ENCODE results near the gene EGFL7. TPM values are rescaled to one million over a fixed set of nuclear protein-coding genes. Genes with fewer than 3 reads are reported as not detected.
"Not testable (repeated sequence)": the region's sequence is repeated elsewhere in the genome, so short reads cannot be mapped to it uniquely, and the experiment has no call there.

EGFL7 gene
- total and polyA plus RNA-seq, 9 donors, result 56.8 to 95.9 (median 63.7) TPM

GRCh38 chr9:136630662-136630992 is 32.1 kb upstream of the EGFL7 start:
- Histone ChIP-seq H3K27me3 (ENCODE audit: control insufficient read depth, insufficient read depth, low read length) (no peaks in the 10 kb centered on the region), H3K27ac (ENCODE audit: low read length) (no peak overlapping the region), H3K9me3 (replicated peaks; ENCODE audit: control insufficient read depth, low read depth, low read length) (no peaks in the 10 kb centered on the region), H3K4me1 (ENCODE audit: control insufficient read depth, insufficient read depth, low read length) (peaks cover 64% of the 10 kb centered on the region), H3K36me3 (ENCODE audit: control insufficient read depth, insufficient read depth, low read length) (no peaks in the 10 kb centered on the region), H3K4me3 (ENCODE audit: low read length) (no peak overlapping the region)
- 69% methylated on average over 11 of the region's 12 CpGs for WGBS (ENCODE audit: insufficient coverage)
- DNase-seq, result no peak

GRCh38 chr9:136631038-136632000 is 31.4 kb upstream of the EGFL7 start:
- no peak overlapping the region for H3K4me3 ChIP-seq (ENCODE audit: low read length)
- no peaks in the 10 kb centered on the region for H3K27me3 ChIP-seq (ENCODE audit: control insufficient read depth, insufficient read depth, low read length)
- 68% methylated on average over 24 of the region's 31 CpGs for WGBS (ENCODE audit: insufficient coverage)
- H3K27ac ChIP-seq (ENCODE audit: low read length), result no peak overlapping the region
- DNase-seq, result peak; percentile 87
- no peaks in the 10 kb centered on the region for H3K36me3 ChIP-seq (ENCODE audit: control insufficient read depth, insufficient read depth, low read length)
- H3K4me1 ChIP-seq (ENCODE audit: control insufficient read depth, insufficient read depth, low read length), result peaks cover 57% of the 10 kb centered on the region
- H3K9me3 ChIP-seq (replicated peaks; ENCODE audit: control insufficient read depth, low read depth, low read length), result no peaks in the 10 kb centered on the region

- not testable (repeated sequence) for DNase-seq; H3K36me3 ChIP-seq (ENCODE audit: control insufficient read depth, insufficient read depth, low read length); H3K4me3 ChIP-seq (ENCODE audit: low read length); H3K27me3 ChIP-seq (ENCODE audit: control insufficient read depth, insufficient read depth, low read length); H3K27ac ChIP-seq (ENCODE audit: low read length); H3K9me3 ChIP-seq (replicated peaks; ENCODE audit: control insufficient read depth, low read depth, low read length)
- H3K4me1 ChIP-seq (ENCODE audit: control insufficient read depth, insufficient read depth, low read length), result peaks cover 50% of the 10 kb centered on the region
- WGBS (ENCODE audit: insufficient coverage), result no CpG with 5 or more reads among the region's 13 CpGs
These were observed 30.6 kb upstream of the EGFL7 start for GRCh38 chr9:136632072-136632471.

DNA sequence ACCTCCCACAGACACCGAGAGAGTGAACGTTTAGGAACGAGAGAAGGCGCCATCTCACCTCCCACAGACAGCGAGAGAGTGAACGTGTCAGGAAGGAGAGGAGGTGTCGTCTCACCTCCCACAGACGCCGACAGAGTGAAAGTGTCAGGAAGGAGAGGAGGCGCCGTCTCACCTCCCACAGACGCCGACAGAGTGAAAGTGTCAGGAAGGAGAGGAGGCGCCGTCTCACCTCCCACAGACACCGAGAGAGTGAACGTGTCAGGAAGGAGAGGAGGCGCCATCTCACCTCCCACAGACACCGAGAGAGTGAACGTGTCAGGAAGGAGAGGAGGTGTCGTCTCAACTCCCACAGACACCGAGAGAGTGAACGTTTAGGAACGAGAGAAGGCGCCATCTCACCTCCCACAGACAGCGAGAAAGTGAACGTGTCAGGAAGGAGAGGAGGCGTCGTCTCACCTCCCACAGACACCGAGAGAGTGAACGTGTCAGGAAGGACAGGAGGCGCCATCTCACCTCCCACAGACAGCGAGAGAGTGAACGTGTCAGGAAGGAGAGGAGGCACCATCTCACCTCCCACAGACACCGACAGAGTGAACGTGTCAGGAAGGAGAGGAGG is 30.1 kb upstream of the EGFL7 start:
- H3K27me3 ChIP-seq (ENCODE audit: control insufficient read depth, insufficient read depth, low read length); H3K36me3 ChIP-seq (ENCODE audit: control insufficient read depth, insufficient read depth, low read length); DNase-seq; H3K4me3 ChIP-seq (ENCODE audit: low read length); H3K9me3 ChIP-seq (replicated peaks; ENCODE audit: control insufficient read depth, low read depth, low read length); H3K27ac ChIP-seq (ENCODE audit: low read length): not testable (repeated sequence)
- peaks cover 45% of the 10 kb centered on the region for H3K4me1 ChIP-seq (ENCODE audit: control insufficient read depth, insufficient read depth, low read length)
- WGBS (ENCODE audit: insufficient coverage), result no CpG with 5 or more reads among the region's 36 CpGs

DNA sequence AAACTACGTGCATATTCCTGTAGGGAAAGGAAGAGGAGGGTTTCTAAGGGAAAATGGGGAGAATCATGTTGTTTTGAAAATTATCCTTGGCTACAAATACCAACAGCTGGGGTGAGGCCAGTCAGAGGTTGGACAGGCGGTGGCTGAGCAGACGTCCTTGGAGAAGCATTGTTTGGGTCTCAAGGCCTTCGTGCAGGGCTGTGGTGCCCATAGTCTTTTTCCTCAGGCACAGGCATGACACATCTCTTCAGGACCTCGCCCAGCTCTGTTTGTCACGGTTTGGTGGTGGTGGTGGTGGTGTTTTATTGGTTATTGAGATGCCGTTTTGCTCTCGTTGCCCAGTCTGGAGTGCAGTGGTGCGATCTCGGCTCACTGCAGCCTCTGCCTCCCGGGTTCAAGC is 27.8 kb upstream of the EGFL7 start:
- Histone ChIP-seq H3K9me3 (replicated peaks; ENCODE audit: control insufficient read depth, low read depth, low read length) (no peaks in the 10 kb centered on the region), H3K27me3 (ENCODE audit: control insufficient read depth, insufficient read depth, low read length) (no peaks in the 10 kb centered on the region), H3K4me1 (ENCODE audit: control insufficient read depth, insufficient read depth, low read length) (peaks cover 25% of the 10 kb centered on the region), H3K4me3 (ENCODE audit: low read length) (no peak overlapping the region), H3K36me3 (ENCODE audit: control insufficient read depth, insufficient read depth, low read length) (no peaks in the 10 kb centered on the region), H3K27ac (ENCODE audit: low read length) (no peak overlapping the region)
- 53% methylated on average over 4 of the region's 11 CpGs for WGBS (ENCODE audit: insufficient coverage)
- no peak for DNase-seq

DNA sequence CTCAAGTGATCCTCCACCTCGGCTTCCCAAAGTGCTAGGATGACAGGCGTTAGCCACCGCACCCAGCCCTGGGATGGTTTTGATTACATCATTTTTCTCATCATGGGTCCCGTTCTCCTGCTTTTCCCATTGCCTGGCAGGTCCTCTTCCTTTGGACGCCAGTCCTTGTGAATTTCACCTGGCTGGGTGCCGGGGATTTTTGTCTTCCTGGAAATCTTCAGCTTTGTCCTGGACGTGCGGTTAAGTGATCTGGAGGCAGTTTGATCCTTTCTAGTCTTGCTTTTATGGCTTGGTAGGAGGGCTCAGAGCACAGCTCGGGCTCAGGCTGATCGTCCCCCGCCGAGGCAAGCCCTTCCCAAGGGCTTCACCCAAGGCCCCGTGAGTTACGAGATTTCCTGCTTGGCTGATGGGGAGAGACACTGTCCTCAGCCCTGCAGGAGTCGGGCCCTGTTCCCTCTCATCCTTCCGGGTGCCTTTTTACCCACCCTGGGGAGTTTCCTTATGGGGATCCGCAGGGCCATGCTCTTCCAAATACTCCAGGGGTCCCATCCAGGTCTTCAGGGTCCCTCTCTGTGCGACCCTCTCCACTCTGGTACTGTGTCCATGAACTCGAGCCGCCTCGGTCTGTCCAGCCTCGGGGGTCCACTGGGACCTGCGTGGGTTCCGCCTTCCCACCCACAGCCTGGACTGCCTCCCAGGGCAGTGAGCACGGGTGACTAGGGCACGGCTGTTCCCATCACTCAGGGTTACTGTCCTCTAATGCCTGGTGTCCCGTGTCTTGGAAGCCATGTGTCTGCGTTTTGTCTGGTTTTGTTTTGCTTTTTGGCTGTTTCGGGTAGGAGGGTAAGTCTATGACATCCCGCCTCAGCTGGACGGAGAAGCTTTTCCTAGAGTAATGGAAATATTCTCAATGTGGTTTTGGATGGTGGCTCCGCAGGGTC is 22.3 kb upstream of the EGFL7 start:
- 21% methylated on average over 26 of the region's 32 CpGs for WGBS (ENCODE audit: insufficient coverage)
- H3K27ac ChIP-seq (ENCODE audit: low read length), result peak overlapping the region; percentile 79
- H3K4me1 ChIP-seq (ENCODE audit: control insufficient read depth, insufficient read depth, low read length), result peaks cover 38% of the 10 kb centered on the region
- peaks cover 6% of the 10 kb centered on the region for H3K27me3 ChIP-seq (ENCODE audit: control insufficient read depth, insufficient read depth, low read length)
- H3K4me3 ChIP-seq (ENCODE audit: low read length), result no peak overlapping the region
- DNase-seq, result peak; percentile 91
- no peaks in the 10 kb centered on the region for H3K9me3 ChIP-seq (replicated peaks; ENCODE audit: control insufficient read depth, low read depth, low read length)
- H3K36me3 ChIP-seq (ENCODE audit: control insufficient read depth, insufficient read depth, low read length), result no peaks in the 10 kb centered on the region

DNA sequence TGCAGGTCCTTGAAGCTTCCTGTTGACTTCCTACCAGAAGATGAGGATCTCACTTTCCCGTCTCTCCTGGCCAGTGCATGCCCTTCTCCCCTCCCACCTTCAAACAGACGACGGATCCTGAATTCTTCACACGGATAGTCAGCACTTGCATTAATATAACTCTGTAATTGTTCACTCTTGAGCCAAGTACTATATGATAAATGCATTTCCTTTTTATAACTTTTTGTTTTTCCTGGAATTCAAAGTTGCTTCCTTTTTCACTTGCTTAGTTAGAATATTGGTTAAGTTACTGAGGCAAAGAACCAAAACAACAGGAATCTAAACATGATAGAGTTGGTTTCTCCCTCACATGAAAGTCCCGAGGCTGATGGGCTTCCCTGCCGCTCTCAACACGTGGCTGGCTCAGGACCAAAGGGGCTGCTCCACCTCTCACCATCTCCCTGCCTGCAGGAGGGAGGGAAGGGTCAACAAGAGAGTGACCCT is 20.2 kb upstream of the EGFL7 start:
- H3K27me3 ChIP-seq (ENCODE audit: control insufficient read depth, insufficient read depth, low read length), result peaks cover 8% of the 10 kb centered on the region
- H3K4me1 ChIP-seq (ENCODE audit: control insufficient read depth, insufficient read depth, low read length), result peaks cover 51% of the 10 kb centered on the region
- H3K9me3 ChIP-seq (replicated peaks; ENCODE audit: control insufficient read depth, low read depth, low read length), result no peaks in the 10 kb centered on the region
- no peak overlapping the region for H3K4me3 ChIP-seq (ENCODE audit: low read length)
- peak overlapping the region; percentile 47 for H3K27ac ChIP-seq (ENCODE audit: low read length)
- no CpG with 5 or more reads among the region's 7 CpGs for WGBS (ENCODE audit: insufficient coverage)
- no peak for DNase-seq
- no peaks in the 10 kb centered on the region for H3K36me3 ChIP-seq (ENCODE audit: control insufficient read depth, insufficient read depth, low read length)

DNA sequence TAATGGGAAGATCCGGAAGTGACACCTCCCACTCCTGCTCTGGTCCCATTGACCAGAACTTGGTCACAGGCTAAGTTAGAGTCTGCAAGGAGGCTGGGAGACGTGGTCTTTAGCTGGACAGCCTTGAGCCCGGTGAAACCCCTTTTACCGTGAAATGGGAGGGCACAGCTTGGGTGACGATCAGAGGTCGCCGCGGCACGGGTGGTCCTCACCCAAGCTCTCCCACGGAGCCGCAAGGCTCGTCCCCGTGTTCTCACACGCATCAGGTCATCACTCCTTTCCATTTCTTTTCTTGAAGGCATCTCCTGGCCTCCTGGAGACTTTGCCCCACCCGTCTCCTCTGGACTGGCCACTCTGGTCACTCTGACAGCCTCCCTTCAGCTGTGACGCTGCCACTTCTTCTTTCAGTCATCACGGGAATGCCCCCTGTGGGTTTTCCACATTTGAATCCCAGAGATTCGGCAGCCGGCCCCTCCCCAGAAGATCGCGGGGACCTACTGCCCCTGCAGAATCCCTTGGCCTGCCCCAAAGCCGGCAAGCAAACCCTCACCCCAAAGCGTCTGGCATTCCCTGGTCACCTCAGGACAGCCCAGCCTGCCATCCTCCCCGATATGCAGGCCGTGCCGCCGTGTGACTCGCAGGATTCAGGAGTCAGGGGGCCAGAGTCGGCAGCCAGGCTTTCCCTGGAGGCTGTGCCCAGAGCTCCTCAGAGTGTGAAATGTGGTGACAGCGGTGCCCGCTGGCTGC is 18.9 kb upstream of the EGFL7 start:
- peak overlapping the region; percentile 45 for H3K27ac ChIP-seq (ENCODE audit: low read length)
- H3K9me3 ChIP-seq (replicated peaks; ENCODE audit: control insufficient read depth, low read depth, low read length), result no peaks in the 10 kb centered on the region
- 67% methylated on average over 28 of the region's 31 CpGs for WGBS (ENCODE audit: insufficient coverage)
- peaks cover 8% of the 10 kb centered on the region for H3K27me3 ChIP-seq (ENCODE audit: control insufficient read depth, insufficient read depth, low read length)
- DNase-seq, result no peak
- H3K4me3 ChIP-seq (ENCODE audit: low read length), result peak overlapping the region; percentile 29
- peaks cover 54% of the 10 kb centered on the region for H3K4me1 ChIP-seq (ENCODE audit: control insufficient read depth, insufficient read depth, low read length)
- no peaks in the 10 kb centered on the region for H3K36me3 ChIP-seq (ENCODE audit: control insufficient read depth, insufficient read depth, low read length)

DNA sequence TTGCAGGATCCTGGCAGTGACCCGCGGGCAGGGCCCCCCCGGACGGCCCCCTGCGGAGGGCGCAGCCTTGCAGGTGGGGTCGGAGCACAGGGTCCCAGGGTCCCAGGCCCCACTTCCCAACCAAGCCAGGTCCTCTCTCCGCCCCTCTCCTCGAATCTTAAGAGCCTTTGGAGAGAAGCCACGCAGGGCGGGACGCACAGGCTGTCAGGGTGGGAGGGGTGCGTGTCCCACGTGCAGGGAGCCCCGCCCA is 18.4 kb upstream of the EGFL7 start:
- DNase-seq, result peak; percentile 89
- WGBS (ENCODE audit: insufficient coverage), result 10% methylated on average over 9 of the region's 15 CpGs
- H3K4me1 ChIP-seq (ENCODE audit: control insufficient read depth, insufficient read depth, low read length), result peaks cover 54% of the 10 kb centered on the region
- H3K27ac ChIP-seq (ENCODE audit: low read length), result peak overlapping the region; percentile 45
- H3K9me3 ChIP-seq (replicated peaks; ENCODE audit: control insufficient read depth, low read depth, low read length), result no peaks in the 10 kb centered on the region
- H3K4me3 ChIP-seq (ENCODE audit: low read length), result peak overlapping the region; percentile 29
- H3K27me3 ChIP-seq (ENCODE audit: control insufficient read depth, insufficient read depth, low read length), result peaks cover 8% of the 10 kb centered on the region
- H3K36me3 ChIP-seq (ENCODE audit: control insufficient read depth, insufficient read depth, low read length), result no peaks in the 10 kb centered on the region

All from muscle of leg (tissue), 11 donors.